Upper lobe of right lung (tissue), 1 donor: Measurements from ENCODE around the gene PACS2. TPM values are rescaled to one million over a fixed set of nuclear protein-coding genes. Genes with fewer than 3 reads are reported as not detected.

ENCODE experiments used
- ATAC-seq: fragments of 200-7000 bp; cut with Tn5 transposase; one replicate; pipeline ENCODE4 v1.9.1; 2020; ENCODE audit warnings: mild to moderate bottlenecking, moderate library complexity
- DNase-seq: peaks from one replicate; pipeline ENCODE4 v3.0.0-alpha.2; 2020
- H3K27ac ChIP-seq: fragments of 200-600 bp; one replicate; pipeline ENCODE4 v1.8.0; 2022
- H3K27me3 ChIP-seq: fragments of 200-600 bp; one replicate; pipeline ENCODE4 v1.8.0; 2022; ENCODE audit warnings: mild to moderate bottlenecking
- H3K36me3 ChIP-seq: fragments of 200-600 bp; one replicate; pipeline ENCODE4 v1.8.0; 2022
- H3K4me1 ChIP-seq: fragments of 200-600 bp; one replicate; pipeline ENCODE4 v1.8.0; 2022
- H3K4me3 ChIP-seq: fragments of 200-600 bp; one replicate; pipeline ENCODE4 v1.8.0; 2022; ENCODE audit warnings: mild to moderate bottlenecking
- H3K9me3 ChIP-seq: fragments of 200-600 bp; one replicate; pipeline ENCODE4 v1.8.0; 2022
- CTCF ChIP-seq: fragments of 200-600 bp; IDR thresholded peaks from one replicate; pipeline ENCODE4 v1.8.0; 2022; ENCODE audit warnings: antibody characterized with exemption
- intact Hi-C: fragments of 100-400 bp; cut with DNase I; formaldehyde crosslinking; loops from one replicate; pipeline ENCODE4 v1.11.0; 2022
- total RNA-seq: library from RNA; stranded (reverse); fragmentation: NEBNext Ultra II Directional; extraction: Animal tissue kit (Norgen Biotek cat#: 25700); gene quantifications from one replicate; pipeline ENCODE4 v1.2.1, GENCODE V29; 2021
- donor health status: DM: no; HTN: yes; CAD: no; lungs with severe emphysema.

PACS2 gene
- total RNA-seq, 1 donor from 2014 or later: 86.6 TPM

DNA sequence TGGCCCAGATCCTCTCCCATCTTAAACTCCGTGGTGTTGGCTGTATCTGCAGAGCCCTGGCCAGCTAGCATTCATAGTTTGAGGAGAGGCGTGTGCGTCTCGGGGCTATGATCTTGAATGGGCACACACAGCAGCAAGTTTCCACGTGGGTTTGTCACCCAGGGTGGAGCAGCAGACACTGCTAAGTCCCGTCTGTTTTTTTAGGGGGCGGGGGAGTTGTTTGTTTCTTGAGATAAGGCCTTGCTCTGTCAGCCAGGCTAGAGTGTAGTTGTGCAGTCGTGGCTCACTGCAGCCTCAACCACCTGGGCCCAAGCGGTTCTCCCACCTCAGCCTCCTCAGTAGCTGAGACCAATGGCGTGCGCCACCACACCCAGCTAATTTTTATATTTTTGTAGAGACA is 63.7 kb downstream of the PACS2 start:
- intact Hi-C loops: no loop called here
- no peaks in the 10 kb centered on the region for H3K9me3 ChIP-seq
- no peak overlapping the region for H3K4me3 ChIP-seq
- H3K36me3 ChIP-seq: peaks cover 10% of the 10 kb centered on the region
- no peak overlapping the region for H3K27ac ChIP-seq
- TF ChIP-seq CTCF: no peak
- ATAC-seq (no peak), DNase-seq (no peak)
- H3K4me1 ChIP-seq: no peaks in the 10 kb centered on the region
- no peaks in the 10 kb centered on the region for H3K27me3 ChIP-seq

DNA sequence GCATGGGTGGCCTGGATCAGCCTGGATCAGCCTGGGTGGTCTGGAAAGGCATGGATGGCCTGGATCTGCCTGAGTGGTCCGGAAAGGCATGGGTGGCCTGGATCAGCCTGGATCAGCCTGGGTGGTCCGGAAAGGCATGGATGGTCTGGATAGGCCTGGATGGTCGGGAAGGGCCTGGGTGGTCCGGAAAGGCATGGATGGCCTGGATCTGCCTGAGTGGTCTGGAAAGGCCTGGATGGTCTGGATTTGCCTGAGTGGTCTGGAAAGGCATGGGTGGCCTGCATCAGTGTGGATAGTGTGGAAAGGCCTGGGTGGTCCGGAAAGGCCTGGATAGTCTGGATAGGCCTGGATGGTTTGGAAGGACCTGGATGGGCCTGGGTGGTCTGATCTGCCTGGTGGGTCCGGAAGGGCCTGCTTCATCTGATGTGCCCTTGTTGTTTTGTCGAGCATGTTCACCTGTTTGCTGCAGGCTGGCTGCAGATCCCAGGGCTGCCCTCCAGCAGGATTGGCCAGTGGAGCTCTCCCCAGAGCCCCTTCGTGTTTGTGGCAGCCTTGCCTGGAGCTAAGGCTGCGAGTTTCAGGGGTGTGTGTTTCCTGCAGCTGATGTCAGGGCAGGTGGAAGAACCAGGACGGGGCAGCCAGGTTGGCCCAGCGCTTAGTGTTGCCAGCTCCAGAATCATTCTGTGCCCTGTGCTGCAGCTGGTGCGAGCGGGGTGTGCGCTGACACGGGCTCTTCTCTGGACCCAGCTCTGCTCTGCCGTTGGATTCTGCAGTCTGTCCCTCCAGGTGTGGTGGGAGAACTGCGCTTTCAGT is 64.5 kb downstream of the PACS2 start:
- DNase-seq (no peak), ATAC-seq (no peak)
- Histone ChIP-seq H3K4me3 (no peak overlapping the region), H3K9me3 (no peaks in the 10 kb centered on the region), H3K4me1 (no peaks in the 10 kb centered on the region), H3K27me3 (no peaks in the 10 kb centered on the region), H3K36me3 (peaks cover 17% of the 10 kb centered on the region), H3K27ac (no peak overlapping the region)
- no peak for TF ChIP-seq CTCF
- intact Hi-C loops: no loop called here

DNA sequence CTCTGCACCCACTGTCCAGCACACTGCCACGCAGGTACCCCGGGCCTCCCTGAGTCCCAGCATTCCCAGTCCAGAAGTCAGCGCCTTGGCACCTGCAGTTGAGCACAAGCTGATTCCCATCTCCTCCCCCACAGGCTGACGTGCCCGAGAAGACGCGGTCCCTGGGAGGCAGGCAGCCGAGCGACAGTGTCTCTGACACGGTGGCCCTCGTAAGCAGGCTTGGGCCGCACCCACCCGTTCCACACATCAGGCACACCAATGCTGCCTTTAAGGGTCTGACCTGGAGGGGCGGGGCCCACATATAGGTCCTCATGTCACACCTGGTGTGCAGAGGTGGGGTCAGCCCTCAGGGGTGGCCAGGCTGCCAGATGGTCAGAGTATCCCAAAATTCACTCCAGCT is 65.4 kb downstream of the PACS2 start:
- H3K4me1 ChIP-seq: no peaks in the 10 kb centered on the region
- DNase-seq (no peak), ATAC-seq (no peak)
- H3K9me3 ChIP-seq: no peaks in the 10 kb centered on the region
- intact Hi-C loops: no loop called here
- H3K36me3 ChIP-seq: peaks cover 23% of the 10 kb centered on the region
- TF ChIP-seq CTCF: no peak
- H3K4me3 ChIP-seq: no peak overlapping the region
- no peak overlapping the region for H3K27ac ChIP-seq
- H3K27me3 ChIP-seq: no peaks in the 10 kb centered on the region

DNA sequence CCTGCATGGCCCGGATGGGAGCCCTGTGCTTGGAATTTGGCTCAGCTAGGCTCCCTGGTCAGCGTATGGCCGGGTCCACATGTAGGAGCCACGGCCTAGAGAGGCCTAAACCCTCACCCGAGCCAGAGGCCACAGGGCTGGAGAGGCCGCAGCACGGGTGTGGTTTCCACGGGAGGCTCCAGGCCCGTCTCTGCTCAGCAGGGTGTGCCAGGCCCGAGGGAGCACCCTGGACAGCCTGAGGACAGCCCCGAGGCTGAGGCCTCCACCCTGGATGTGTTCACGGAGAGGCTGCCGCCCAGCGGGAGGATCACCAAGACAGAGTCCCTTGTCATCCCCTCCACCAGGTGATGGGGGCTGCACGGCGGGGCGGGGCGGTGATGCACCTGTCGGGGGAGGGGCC is 66.2 kb downstream of the PACS2 start:
- Histone ChIP-seq H3K4me3 (no peak overlapping the region), H3K27me3 (no peaks in the 10 kb centered on the region), H3K9me3 (no peaks in the 10 kb centered on the region), H3K36me3 (peaks cover 29% of the 10 kb centered on the region), H3K27ac (no peak overlapping the region), H3K4me1 (no peaks in the 10 kb centered on the region)
- intact Hi-C loops: no loop called here
- ATAC-seq (no peak), DNase-seq (no peak)
- TF ChIP-seq CTCF: no peak

DNA sequence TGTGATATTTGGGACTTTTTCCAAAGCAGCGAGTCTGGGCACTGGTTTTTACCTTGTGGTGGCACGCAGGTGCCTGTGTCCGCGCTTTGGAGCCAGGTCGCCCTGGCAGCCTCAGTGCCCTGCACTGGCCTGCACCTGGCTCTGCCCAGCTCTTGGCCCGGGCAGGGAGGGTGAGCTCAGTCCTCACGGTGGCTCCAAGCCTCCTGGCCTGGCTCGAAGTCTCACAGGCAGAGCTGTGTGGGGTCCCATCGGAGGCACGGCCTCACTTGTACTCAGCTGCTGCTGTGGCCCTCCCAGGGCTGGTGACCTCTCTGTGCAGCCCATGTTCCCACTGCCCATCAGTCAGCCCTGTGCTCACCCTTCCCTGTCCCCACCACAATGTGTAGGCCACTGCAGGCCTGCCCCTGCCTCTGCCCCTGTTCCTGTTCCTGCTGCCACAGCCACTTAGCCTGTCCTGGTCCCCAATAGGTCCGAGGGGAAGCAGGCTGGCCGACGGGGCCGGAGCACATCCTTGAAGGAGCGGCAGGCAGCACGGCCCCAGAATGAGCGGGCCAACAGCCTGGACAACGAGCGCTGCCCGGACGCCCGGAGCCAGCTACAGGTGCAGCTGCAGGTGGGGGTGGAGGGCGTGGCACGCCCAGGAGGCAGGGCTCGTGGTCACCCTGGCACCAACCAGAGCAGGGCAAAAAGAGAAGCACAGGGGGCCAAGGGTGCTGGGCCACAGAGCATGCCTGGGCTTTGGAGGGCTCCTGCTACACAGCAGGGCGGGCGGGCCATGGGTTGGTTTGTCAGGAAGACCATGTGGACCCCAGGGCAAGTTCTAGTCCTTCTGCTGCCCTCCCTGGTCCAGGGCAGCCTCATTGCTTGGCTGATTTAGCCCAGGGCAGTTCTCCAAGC is 67.1 kb downstream of the PACS2 start:
- H3K36me3 ChIP-seq: peaks cover 36% of the 10 kb centered on the region
- no peak for DNase-seq
- H3K27ac ChIP-seq: no peak overlapping the region
- H3K4me1 ChIP-seq: no peaks in the 10 kb centered on the region
- TF ChIP-seq CTCF: no peak
- intact Hi-C loops: no loop called here
- no peaks in the 10 kb centered on the region for H3K9me3 ChIP-seq
- ATAC-seq: no peak
- no peaks in the 10 kb centered on the region for H3K27me3 ChIP-seq
- H3K4me3 ChIP-seq: no peak overlapping the region
